LNCAP (cell line): Measurements from ENCODE around the gene ALG10B.

Experiments
- TF ChIP-seq, protein P1 (sequence below): fragments of 450-650 bp; IDR thresholded peaks from 2 replicates; pipeline ENCODE4 v1.5.1; 2017; ENCODE audit warnings: mild to moderate bottlenecking

The ALG10B gene, protein sequence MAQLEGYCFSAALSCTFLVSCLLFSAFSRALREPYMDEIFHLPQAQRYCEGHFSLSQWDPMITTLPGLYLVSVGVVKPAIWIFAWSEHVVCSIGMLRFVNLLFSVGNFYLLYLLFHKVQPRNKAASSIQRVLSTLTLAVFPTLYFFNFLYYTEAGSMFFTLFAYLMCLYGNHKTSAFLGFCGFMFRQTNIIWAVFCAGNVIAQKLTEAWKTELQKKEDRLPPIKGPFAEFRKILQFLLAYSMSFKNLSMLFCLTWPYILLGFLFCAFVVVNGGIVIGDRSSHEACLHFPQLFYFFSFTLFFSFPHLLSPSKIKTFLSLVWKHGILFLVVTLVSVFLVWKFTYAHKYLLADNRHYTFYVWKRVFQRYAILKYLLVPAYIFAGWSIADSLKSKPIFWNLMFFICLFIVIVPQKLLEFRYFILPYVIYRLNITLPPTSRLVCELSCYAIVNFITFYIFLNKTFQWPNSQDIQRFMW

DNA sequence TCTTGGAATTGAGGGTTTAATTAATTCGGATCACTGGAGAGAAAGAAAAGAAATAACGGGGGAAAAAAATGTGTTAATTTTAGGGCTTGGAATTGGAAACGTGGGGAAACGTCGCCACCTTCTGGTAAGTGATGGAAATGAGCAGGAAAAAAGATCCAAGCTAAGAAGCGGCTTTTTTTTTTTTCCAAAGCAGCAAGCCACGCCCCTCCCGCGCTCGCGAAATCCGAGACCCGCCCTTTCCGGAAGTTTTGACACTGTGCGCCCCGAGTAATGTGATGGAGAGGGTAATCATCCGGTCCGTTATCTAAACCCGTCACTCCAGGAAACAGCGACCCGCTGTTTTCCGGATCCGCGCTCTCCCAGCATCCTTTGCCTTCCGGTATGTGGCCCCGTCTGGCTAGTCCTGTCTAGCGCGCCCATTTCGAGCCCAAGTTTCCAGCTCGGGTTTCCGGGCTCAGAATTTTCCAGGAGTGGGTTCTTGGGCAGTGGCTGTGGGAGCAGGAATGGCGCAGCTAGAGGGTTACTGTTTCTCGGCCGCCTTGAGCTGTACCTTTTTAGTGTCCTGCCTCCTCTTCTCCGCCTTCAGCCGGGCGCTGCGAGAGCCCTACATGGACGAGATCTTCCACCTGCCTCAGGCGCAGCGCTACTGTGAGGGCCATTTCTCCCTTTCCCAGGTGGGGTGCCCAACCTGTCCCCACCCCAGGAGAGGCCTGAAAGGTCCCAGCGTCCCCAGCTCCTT, at the start of gene ALG10B:
Gene ALG10B, plus strand, starts transcription at position 384 of the 739 bp plus-strand sequence. Its CDS starts 120 bp downstream, at position 504.
- TF ChIP-seq, protein P1, sequence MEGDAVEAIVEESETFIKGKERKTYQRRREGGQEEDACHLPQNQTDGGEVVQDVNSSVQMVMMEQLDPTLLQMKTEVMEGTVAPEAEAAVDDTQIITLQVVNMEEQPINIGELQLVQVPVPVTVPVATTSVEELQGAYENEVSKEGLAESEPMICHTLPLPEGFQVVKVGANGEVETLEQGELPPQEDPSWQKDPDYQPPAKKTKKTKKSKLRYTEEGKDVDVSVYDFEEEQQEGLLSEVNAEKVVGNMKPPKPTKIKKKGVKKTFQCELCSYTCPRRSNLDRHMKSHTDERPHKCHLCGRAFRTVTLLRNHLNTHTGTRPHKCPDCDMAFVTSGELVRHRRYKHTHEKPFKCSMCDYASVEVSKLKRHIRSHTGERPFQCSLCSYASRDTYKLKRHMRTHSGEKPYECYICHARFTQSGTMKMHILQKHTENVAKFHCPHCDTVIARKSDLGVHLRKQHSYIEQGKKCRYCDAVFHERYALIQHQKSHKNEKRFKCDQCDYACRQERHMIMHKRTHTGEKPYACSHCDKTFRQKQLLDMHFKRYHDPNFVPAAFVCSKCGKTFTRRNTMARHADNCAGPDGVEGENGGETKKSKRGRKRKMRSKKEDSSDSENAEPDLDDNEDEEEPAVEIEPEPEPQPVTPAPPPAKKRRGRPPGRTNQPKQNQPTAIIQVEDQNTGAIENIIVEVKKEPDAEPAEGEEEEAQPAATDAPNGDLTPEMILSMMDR, result peak; percentile 34; the same call in 1 of the 2 replicates

DNA sequence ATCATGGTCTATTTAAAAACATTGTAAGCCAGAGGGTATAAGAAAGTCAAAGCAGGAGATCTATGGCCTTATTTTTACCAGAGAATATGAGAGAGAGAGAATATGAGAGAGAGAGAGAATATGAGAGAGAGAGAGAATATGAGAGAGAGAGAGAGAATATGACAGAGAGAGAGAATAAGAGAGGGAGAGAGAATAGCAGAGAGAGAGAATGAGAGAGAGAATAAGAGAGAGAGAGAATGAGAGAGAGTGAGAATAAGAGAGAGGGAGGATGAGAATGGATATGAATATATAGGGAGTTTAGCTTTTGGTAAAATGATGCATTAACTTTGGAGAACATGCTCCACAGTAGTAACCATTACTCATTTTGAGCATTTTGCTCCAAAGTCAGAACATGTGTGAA, 48.0 kb upstream of the ALG10B start:
- TF ChIP-seq, protein P1, result no peak

DNA sequence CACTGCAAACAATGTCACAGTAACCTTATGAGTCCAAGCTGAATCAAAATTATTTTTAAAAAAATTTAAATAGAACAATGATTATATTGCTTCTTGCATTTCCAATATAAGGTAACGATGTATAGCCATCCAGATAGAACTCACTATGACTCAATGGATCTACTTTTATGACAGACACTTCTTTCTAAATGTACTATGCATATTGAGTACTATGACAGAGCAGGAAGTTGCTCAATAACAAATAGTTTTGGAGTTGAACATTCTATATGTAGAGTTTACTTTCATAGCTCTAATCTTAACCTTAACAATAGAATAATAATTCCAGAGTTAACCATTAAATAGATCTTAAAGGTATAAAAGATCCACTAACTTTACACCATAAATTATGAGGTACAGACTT, 46.7 kb upstream of the ALG10B start:
- TF ChIP-seq, protein P1, result no peak

DNA sequence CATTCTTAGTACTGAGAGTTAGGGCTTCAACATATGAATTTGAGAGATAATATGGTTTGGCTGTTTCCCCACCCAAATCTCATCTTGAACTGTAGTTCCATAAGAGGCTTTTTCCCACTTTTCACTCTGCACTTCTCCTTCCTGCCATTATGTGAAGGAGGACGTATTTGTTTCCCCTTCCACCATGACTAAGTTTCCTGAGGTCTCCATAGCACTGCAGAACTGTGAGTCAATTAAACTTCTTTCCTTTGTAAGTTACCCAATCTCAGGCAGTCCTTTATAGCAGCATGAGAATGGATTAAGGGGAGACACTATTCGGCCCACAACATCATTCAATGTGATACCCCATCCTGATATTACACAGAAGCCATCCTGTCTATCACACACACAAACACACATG, 36.8 kb upstream of the ALG10B start:
- TF ChIP-seq, protein P1, result no peak

DNA sequence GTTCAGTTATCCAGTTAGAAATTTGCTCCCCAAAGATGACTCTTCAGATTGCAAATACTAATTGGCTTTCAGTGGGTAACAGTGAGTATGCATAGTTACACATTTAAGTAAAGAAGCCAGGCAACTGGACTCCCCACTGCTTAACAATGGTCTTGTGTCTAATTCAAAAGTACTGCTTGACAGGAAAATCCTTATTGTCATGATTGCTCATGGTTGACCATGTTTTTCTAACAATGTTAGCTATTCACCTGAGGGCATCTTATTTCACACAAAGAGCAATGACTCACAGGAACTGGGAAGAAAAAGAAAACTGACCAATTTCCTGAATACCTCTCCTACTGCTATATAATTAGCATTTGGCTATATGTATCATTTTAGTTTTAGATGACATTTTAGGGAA, 33.7 kb upstream of the ALG10B start:
- TF ChIP-seq, protein P1, result no peak

DNA sequence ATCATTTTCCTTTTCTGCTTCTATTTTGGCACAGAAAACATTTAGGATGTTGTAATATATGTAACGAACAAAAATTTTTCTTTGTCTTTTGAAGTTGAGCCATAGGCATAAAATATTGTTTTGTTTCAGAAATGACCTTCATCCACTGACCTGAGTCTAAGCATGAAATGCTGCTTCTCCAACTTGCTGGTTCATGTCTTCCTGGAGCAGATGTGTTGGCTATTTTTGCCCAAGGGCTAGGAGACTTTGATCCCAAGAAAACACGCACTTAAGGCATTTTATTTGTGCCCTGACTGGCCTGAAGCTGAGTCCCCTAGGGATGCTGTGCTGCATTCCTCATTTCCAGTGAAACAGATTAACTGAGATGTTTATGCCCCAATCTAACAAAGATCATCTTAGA, 27.2 kb upstream of the ALG10B start:
- TF ChIP-seq, protein P1, result no peak

DNA sequence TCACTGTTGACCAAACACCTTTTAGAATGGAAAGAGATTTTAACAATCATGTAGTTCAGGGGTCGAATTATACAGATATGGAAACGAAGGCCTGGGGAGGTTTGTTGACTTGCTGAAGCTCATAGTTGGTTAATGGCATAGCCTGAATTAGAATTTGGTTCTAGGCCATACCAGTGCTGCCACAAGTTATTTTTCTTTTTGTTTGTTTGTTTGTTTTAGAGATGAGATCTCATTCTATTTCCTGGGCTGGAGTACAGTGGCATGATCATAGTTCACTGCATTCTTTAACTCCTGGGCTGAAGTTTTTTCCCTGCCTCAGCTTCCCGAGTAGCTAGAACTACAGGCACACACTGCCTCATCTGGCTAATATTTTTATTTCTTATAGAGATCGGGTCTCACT, 25.4 kb upstream of the ALG10B start:
- TF ChIP-seq, protein P1, result no peak
